NB4 (cell line): Measurements from ENCODE around the gene ZBTB9.
"Not testable (repeated sequence)": the region's sequence is repeated elsewhere in the genome, so short reads cannot be mapped to it uniquely, and the experiment has no call there.

ENCODE experiments used
- DNase-seq: peaks from one replicate; pipeline ENCODE4 v3.0.0; 2010; ENCODE audit warnings: low read depth
- H3K4me3 ChIP-seq: one replicate; pipeline ENCODE4 v1.5.1; 2011; ENCODE audit warnings: mild to moderate bottlenecking, low read depth, low read length, moderate library complexity
- MYC ChIP-seq: IDR thresholded peaks from 2 replicates; pipeline ENCODE4 v1.6.1; 2011; ENCODE audit warnings: low read depth, low read length
- POLR2A ChIP-seq: IDR thresholded peaks from 2 replicates; pipeline ENCODE4 v1.6.1; 2011; ENCODE audit warnings: mild to moderate bottlenecking; ENCODE audit not compliant: insufficient read length; ENCODE audit errors: extremely low read depth
- TF ChIP-seq, protein P1 (sequence below): IDR thresholded peaks from 2 replicates; pipeline ENCODE4 v1.6.1; 2011; ENCODE audit warnings: low read depth, low read length
- TF ChIP-seq, protein P2 (sequence below): IDR thresholded peaks from one replicate; pipeline ENCODE4 v1.5.1; 2012; ENCODE audit warnings: low read depth, low read length

Gene ZBTB9

DNA sequence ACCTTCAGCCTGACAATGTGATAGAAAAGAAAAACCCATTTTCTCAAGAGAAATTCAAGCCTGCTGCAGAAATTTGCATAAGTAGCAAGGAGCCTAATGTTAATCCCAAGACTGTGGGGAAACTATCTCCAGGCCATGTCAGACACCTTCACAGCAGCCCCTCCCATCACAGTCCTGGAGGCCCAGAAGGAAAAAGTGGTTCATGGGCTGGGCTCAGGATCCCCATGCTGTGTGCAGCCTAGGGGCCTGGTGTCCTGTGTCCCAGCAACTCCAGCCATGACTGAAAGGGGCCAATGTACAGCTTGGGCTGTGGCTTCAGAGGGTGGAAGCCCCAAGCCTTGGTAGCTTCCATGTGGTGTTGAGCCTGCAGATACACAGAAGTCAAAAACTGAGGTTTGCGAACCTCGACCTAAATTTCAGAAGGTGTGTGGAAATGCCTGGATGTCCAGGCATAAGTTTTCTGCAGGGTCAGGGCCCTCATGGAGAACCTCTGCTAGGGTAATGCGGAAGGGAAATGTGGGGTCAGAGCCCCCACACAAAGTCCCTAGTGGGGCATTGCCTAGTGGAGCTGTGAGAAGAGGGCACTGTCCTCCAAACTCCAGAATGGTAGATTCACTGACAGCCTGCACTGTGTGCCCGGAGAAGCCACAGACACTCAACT, 11.8 kb downstream of the ZBTB9 start:
- no peak overlapping the region for H3K4me3 ChIP-seq
- TF ChIP-seq MYC (no peak), POLR2A (no peak)
- TF ChIP-seq, protein P1, sequence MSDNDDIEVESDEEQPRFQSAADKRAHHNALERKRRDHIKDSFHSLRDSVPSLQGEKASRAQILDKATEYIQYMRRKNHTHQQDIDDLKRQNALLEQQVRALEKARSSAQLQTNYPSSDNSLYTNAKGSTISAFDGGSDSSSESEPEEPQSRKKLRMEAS, result no peak
- TF ChIP-seq, protein P2, sequence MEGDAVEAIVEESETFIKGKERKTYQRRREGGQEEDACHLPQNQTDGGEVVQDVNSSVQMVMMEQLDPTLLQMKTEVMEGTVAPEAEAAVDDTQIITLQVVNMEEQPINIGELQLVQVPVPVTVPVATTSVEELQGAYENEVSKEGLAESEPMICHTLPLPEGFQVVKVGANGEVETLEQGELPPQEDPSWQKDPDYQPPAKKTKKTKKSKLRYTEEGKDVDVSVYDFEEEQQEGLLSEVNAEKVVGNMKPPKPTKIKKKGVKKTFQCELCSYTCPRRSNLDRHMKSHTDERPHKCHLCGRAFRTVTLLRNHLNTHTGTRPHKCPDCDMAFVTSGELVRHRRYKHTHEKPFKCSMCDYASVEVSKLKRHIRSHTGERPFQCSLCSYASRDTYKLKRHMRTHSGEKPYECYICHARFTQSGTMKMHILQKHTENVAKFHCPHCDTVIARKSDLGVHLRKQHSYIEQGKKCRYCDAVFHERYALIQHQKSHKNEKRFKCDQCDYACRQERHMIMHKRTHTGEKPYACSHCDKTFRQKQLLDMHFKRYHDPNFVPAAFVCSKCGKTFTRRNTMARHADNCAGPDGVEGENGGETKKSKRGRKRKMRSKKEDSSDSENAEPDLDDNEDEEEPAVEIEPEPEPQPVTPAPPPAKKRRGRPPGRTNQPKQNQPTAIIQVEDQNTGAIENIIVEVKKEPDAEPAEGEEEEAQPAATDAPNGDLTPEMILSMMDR, result no peak
- no peak for DNase-seq

DNA sequence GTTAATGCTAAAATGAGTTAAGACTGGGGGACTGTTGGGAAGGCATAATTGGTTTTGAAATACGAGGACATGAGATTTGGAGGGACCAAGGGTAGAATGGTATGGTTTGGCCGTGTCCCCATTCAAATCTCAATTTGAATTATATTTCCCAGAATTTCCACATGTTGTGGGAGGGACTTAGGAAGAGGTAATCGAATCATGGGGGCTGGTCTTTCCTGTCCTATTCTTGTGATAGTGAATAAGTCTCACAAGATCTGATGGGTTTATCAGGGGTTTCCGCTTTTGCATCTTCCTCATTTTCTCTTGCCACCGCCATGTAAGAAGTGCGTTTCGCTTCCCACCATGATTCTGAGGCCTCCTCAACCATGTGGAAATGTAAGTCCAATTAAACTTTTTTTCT, 12.7 kb downstream of the ZBTB9 start:
- TF ChIP-seq, protein P1, result no peak
- TF ChIP-seq, protein P2, result no peak
- no peak for TF ChIP-seq MYC
- TF ChIP-seq POLR2A, result no peak
- no peak overlapping the region for H3K4me3 ChIP-seq
- no peak for DNase-seq

DNA sequence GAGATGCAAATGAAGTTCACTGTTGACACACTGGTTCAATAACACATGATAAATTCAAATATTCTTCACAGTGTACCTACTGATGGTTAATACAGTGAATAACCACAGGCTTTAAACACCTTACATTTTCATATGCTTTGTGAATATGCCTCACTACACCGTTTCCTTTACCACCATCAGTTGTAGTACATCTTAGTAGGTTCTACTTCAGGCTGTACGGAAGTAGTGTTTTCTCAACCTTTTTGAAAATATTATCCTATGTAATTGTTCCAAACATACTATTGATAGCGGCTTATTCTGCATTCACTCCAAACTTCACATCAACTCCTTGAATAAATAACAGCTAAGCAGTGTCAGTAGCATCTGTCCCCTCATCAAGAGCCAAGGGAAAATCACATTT, 15.3 kb downstream of the ZBTB9 start:
- no peak for TF ChIP-seq MYC
- TF ChIP-seq, protein P1, result no peak
- TF ChIP-seq, protein P2, result no peak
- DNase-seq, result no peak
- no peak overlapping the region for H3K4me3 ChIP-seq

DNA sequence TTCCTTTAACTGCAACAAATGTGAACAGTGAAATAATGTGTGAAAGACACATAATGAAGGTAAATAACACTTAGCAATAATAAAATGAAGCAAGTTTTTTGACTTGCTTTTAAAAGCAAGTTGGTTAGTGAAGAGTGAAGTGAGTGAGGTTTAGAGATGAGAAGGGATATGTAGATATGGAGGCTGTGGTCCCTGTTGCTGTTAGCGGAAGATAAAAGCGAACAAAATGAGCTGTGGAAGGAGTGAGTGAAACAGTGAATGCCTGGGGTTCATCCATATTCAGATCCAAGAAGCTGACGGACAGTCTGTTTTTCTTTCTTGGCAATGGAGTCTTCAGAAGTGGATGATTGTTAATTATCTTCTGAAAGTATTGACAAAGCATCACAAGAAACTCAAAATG, 23.5 kb downstream of the ZBTB9 start:
- TF ChIP-seq, protein P2, result no peak
- TF ChIP-seq, protein P1, result no peak
- TF ChIP-seq POLR2A (no peak), MYC (no peak)
- no peak for DNase-seq
- H3K4me3 ChIP-seq, result no peak overlapping the region

DNA sequence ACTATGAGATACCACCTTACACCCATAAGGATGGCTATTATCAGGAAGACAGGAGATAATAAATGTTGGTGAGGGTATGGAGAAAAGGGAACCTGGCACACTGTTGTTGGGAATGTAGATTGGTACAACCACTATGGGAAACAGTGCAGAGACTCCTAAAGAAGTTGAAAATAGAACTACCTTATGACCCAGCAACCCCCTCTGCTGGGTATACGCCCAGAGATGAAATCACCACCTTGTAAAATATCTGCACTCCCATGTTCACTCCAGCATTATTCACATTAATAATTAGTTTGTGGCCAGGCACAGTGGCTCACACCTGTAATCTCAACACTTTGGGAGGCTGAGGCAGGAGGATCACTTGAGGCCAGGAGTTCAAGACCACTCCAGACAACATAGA, 26.8 kb downstream of the ZBTB9 start:
- DNase-seq, result no peak
- no peak overlapping the region for H3K4me3 ChIP-seq
- TF ChIP-seq POLR2A (no peak), MYC (no peak)
- TF ChIP-seq, protein P1, result no peak
- TF ChIP-seq, protein P2, result no peak

DNA sequence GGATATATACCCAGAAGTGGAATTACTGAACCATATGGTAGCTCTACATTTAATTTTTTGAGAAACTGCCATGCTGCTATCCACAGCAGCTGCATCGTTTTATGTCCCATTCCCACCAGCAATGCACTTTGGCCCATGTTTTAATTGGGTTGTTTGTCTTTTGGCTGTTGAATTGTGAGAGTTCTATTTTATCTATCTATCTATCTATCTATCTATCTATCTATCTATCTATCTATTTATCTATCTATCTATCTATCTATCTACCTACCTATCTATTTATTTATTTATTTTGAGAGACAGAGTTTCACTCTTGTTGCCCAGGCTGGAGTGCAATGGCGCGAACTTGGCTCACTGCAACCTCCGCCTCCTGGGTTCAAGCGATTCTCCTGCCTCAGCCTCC, 28.2 kb downstream of the ZBTB9 start:
- H3K4me3 ChIP-seq, DNase-seq: not testable (repeated sequence)
